Gastrocnemius medialis (tissue), 4 donors: ENCODE measurements around the gene PAN2. TPM values are rescaled to one million over a fixed set of nuclear protein-coding genes. Genes with fewer than 3 reads are reported as not detected.

Experiments
- ATAC-seq, 2 donors: fragments of 150-250 bp; one replicate each; pipeline ENCODE4 v1.9.1; 2016
- DNase-seq, 2 donors: peaks; one replicate each; pipeline ENCODE4 v3.0.0-alpha.2; 2019
- H3K27ac ChIP-seq, 4 donors: fragments of 200-600 bp; sonication (generic); 1 replicate in 1 of 4; 2 replicates in 3 of 4; pipeline ENCODE4 v1.5.1; 2016 to 2018; ENCODE audit warnings: mild to moderate bottlenecking in 2 of 4, moderate library complexity in 1 of 4
- H3K27me3 ChIP-seq, 3 donors: fragments of 200-600 bp; sonication (generic) in 2 of 3; 1 replicate in 1 of 3; 2 replicates in 2 of 3; pipeline versions ENCODE4 v1.5.1 to v1.6.0; 2016 to 2019; ENCODE audit warnings: mild to moderate bottlenecking in 1 of 3, moderate library complexity in 1 of 3
- H3K36me3 ChIP-seq, 2 donors: fragments of 200-600 bp; sonication (generic) in 1 of 2; one replicate each; pipeline ENCODE4 v1.5.1; 2017 to 2018
- H3K4me1 ChIP-seq, 2 donors: fragments of 200-600 bp; sonication (generic) in 1 of 2; one replicate each; pipeline ENCODE4 v1.5.1; 2016 to 2017; ENCODE audit warnings: mild to moderate bottlenecking in 2 of 2
- H3K4me3 ChIP-seq, 4 donors: fragments of 200-600 bp; sonication (generic) in 3 of 4; 1 replicate in 1 of 4; 2 replicates in 3 of 4; pipeline ENCODE4 v1.5.1; 2016 to 2019; ENCODE audit warnings: mild to moderate bottlenecking in 2 of 4
- H3K9me3 ChIP-seq, 3 donors: fragments of 200-600 bp; sonication (generic) in 2 of 3; 1 replicate in 1 of 3; 2 replicates in 2 of 3; pipeline ENCODE4 v1.5.1; 2016 to 2019
- POLR2A ChIP-seq, 2 donors: fragments of 450-650 bp; IDR thresholded peaks; one replicate each; pipeline ENCODE4 v1.6.1; 2017; ENCODE audit warnings: antibody characterized with exemption in 2 of 2, mild to moderate bottlenecking in 2 of 2, moderate library complexity in 2 of 2
- in situ Hi-C, 4 donors: fragments of 200-750 bp; cut with MboI; loops; one replicate each; pipeline versions ENCODE4 v1.15.0 to v1.8.0; 2017; ENCODE audit warnings: low sequenced_read_pairs in 4 of 4
- intact Hi-C: fragments of 100-400 bp; cut with DNase I; formaldehyde crosslinking; loops from one replicate; pipeline ENCODE4 v1.15.1; 2023; ENCODE audit warnings: low total_unique reads
- total RNA-seq, 4 donors: library from RNA; depleted of rRNA; stranded (reverse); fragments of >200 nt; gene quantifications; one replicate each; pipeline versions ENCODE4 v1.1.0 to v1.2.3, GENCODE V29; 2016
- TF ChIP-seq, protein P1 (sequence below), 5 experiments: fragments of 450-650 bp in 3 of 5; fragments of 200-600 bp in 2 of 5; sonication (generic) in 2 of 5; IDR thresholded peaks in 4 of 5; conservative IDR thresholded peaks in 1 of 5; 1 replicate in 4 of 5; 2 replicates in 1 of 5; pipeline ENCODE4 v1.5.1; 2016 to 2019; ENCODE audit warnings: antibody characterized with exemption in 5 of 5, mild to moderate bottlenecking in 3 of 5, moderate library complexity in 3 of 5

PAN2 gene
- total RNA-seq, 4 donors from 2014 or later, result 7.8 to 33.0 (median 11.6) TPM

DNA sequence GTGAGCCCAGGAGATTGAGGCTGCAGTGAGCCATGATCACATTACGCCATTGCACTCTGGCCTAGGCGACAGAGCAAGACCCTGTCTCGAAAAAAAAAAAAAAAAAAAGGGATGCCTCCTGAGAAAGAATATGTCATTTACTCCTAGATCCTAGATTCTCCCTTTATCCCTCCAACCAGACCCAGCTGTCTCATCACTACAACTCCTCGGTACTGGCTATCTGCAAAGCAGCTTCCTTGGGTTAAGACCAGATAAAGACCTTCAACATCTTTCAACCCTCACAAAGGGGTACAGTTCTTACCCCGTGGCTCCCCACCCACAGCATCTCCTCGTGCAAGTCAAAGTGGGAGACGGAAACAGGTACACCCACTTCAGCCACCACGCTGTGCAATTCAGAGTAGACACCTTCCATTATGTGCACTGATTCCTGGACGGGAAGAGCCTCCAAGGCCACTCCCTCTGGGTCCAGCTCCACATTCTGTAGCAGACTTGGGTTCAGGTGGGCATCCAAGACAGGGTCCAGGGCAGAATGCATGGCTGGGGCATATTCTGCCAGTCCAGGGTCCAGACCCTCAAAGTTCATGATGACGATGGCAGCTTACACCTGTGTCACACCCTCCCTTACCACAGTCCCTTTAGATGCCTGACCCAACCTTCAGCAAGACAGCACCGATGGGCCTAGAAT is 1.1 kb downstream of the PAN2 start:
- peak overlapping the region; percentile 76 to 95 (median 92) for H3K27ac ChIP-seq
- no peak for DNase-seq
- H3K4me1 ChIP-seq, result peaks cover 9 to 14% of the 10 kb centered on the region in 2 donors
- H3K9me3 ChIP-seq, result no peaks in the 10 kb centered on the region
- in situ Hi-C loops (no loop called here), intact Hi-C loops (loop anchor here (5.0 kb wide), 1 partner anchor 135 kb away; the partner anchor contains the start of gene SPRYD4)
- TF ChIP-seq, protein P1, sequence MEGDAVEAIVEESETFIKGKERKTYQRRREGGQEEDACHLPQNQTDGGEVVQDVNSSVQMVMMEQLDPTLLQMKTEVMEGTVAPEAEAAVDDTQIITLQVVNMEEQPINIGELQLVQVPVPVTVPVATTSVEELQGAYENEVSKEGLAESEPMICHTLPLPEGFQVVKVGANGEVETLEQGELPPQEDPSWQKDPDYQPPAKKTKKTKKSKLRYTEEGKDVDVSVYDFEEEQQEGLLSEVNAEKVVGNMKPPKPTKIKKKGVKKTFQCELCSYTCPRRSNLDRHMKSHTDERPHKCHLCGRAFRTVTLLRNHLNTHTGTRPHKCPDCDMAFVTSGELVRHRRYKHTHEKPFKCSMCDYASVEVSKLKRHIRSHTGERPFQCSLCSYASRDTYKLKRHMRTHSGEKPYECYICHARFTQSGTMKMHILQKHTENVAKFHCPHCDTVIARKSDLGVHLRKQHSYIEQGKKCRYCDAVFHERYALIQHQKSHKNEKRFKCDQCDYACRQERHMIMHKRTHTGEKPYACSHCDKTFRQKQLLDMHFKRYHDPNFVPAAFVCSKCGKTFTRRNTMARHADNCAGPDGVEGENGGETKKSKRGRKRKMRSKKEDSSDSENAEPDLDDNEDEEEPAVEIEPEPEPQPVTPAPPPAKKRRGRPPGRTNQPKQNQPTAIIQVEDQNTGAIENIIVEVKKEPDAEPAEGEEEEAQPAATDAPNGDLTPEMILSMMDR (IDR thresholded peaks at IDR 0.05 in 4 of 5, conservative IDR thresholded peaks at IDR 0.05 in 1 of 5), result no peak
- no peak for TF ChIP-seq POLR2A (IDR thresholded peaks at IDR 0.05)
- peaks cover 0 to 9% of the 10 kb centered on the region in 2 donors for H3K36me3 ChIP-seq
- peak overlapping the region; percentile 53 to 81 (median 78) for H3K4me3 ChIP-seq
- no peak for ATAC-seq
- H3K27me3 ChIP-seq, result no peaks in the 10 kb centered on the region

DNA sequence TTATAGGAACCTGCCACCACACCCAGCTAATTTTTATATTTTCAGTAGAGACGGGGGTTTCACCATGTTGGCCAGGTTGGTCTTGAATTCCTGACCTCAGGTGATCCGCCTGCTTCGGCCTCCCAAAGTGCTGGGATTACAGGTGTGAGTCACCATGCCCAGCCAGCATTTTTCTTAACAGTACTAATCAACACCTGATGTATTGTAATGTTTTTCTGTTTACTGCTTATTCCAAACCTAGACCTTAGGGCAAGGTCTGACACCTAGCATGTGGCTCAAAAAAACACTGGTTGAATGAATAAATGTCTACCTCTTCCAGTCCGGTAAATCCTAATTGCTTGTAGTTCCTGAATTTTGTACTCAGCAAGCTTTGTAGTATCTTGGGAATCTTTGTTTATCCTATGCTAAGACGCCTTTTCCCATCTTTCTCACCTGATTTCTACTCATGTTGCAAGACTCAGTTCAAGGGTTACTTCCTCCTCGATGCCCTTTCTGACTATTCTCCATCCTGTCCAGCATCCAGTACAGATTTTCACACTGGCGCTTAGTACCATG is 2.8 kb downstream of the PAN2 start:
- in situ Hi-C loops (no loop called here), intact Hi-C loops (loop anchor here (5.0 kb wide), 1 partner anchor 136 kb away; the partner anchor contains the start of gene SPRYD4)
- ATAC-seq (no peak), DNase-seq (no peak)
- Histone ChIP-seq H3K4me1 (peaks cover 9 to 14% of the 10 kb centered on the region in 2 donors), H3K27me3 (no peaks in the 10 kb centered on the region), H3K9me3 (no peaks in the 10 kb centered on the region), H3K27ac (no peak overlapping the region), H3K36me3 (peaks cover 0 to 24% of the 10 kb centered on the region in 2 donors), H3K4me3 (no peak overlapping the region)
- TF ChIP-seq, protein P1 (IDR thresholded peaks at IDR 0.05 in 4 of 5, conservative IDR thresholded peaks at IDR 0.05 in 1 of 5), result no peak
- TF ChIP-seq POLR2A (IDR thresholded peaks at IDR 0.05), result no peak

DNA sequence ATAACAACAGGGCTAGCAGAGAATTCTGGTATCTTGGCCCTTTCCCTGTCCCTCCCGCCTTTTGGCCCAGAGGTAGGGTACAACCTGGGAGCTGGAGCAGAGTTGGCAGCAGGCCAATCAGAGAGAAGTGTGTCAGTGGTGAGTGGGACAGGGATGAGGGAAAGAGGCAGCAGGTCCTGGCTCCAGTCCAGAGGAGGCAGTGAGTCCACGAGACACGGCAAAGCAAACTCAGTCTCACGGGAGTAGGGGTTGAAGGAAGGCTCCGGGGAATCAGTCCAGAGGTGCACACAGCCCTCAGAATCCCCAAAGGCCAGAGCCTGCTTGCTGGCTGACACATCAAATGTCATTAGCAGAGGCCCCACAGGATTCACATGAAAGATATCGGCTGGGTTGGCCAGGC is 7.3 kb downstream of the PAN2 start:
- H3K27me3 ChIP-seq, result no peaks in the 10 kb centered on the region
- ATAC-seq (no peak), DNase-seq (no peak)
- H3K4me3 ChIP-seq, result no peak overlapping the region
- no peaks in the 10 kb centered on the region for H3K4me1 ChIP-seq
- H3K27ac ChIP-seq, result no peak overlapping the region
- H3K9me3 ChIP-seq, result no peaks in the 10 kb centered on the region
- H3K36me3 ChIP-seq, result peaks cover 3 to 69% of the 10 kb centered on the region in 2 donors
- in situ Hi-C loops, result no loop called here
- intact Hi-C loops, result no loop called here
- no peak for TF ChIP-seq POLR2A (IDR thresholded peaks at IDR 0.05)
- TF ChIP-seq, protein P1 (IDR thresholded peaks at IDR 0.05 in 4 of 5, conservative IDR thresholded peaks at IDR 0.05 in 1 of 5), result no peak

DNA sequence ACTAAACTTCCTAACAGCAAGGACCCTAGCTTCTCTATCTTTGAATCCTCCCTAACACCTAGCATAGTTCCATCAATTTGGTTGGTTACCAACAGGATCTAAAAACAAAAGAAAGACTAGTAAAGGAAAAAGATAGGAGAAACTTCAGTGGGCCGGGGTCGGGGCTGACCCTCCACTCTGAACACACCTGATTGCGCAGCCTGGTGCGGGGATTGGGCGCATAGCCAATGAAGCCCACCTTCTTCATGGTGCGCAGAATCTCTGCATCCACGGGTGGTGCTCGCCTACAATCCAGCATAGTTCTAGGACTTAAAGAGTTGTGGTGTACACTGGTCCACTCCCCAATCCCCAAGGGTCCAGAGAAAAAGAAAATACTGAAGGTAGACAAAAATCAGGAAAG is 7.7 kb downstream of the PAN2 start:
- ATAC-seq, result no peak
- H3K27ac ChIP-seq, result no peak overlapping the region
- intact Hi-C loops, result no loop called here
- H3K36me3 ChIP-seq, result peaks cover 3 to 71% of the 10 kb centered on the region in 2 donors
- in situ Hi-C loops, result no loop called here
- H3K27me3 ChIP-seq, result no peaks in the 10 kb centered on the region
- no peak overlapping the region for H3K4me3 ChIP-seq
- DNase-seq, result no peak
- no peaks in the 10 kb centered on the region for H3K4me1 ChIP-seq
- no peaks in the 10 kb centered on the region for H3K9me3 ChIP-seq
- TF ChIP-seq, protein P1 (IDR thresholded peaks at IDR 0.05 in 4 of 5, conservative IDR thresholded peaks at IDR 0.05 in 1 of 5), result no peak
- no peak for TF ChIP-seq POLR2A (IDR thresholded peaks at IDR 0.05)
